ENCODE data around the gene DERA.
"Not testable (repeated sequence)": the region's sequence is repeated elsewhere in the genome, so short reads cannot be mapped to it uniquely, and the experiment has no call there.

The DERA gene

GRCh38 chr12:15931590-15932053, 20.5 kb downstream of the DERA start:
- Histone ChIP-seq H3K27me3 (ENCODE audit: control insufficient read depth in 5 of 5, insufficient read depth in 4 of 5, low read length in 5 of 5) (no peaks in the 10 kb centered on the region), H3K4me1 (ENCODE audit: control insufficient read depth in 5 of 5, insufficient read depth in 5 of 5, low read length in 5 of 5) (peaks cover 0 to 16% (median 12%) of the 10 kb centered on the region in 5 donors), H3K4me3 (ENCODE audit: low read depth in 1 of 5, low read length in 5 of 5) (no peak overlapping the region), H3K36me3 (ENCODE audit: control insufficient read depth in 5 of 5, insufficient read depth in 5 of 5, low read length in 5 of 5) (no peaks in the 10 kb centered on the region), H3K9me3 (ENCODE audit: control insufficient read depth in 5 of 5, low read length in 5 of 5) (no peaks in the 10 kb centered on the region), H3K27ac (ENCODE audit: low read depth, low read length) (no peak overlapping the region), H3K9ac (ENCODE audit: low read length in 5 of 5) (no peak overlapping the region)

DNA sequence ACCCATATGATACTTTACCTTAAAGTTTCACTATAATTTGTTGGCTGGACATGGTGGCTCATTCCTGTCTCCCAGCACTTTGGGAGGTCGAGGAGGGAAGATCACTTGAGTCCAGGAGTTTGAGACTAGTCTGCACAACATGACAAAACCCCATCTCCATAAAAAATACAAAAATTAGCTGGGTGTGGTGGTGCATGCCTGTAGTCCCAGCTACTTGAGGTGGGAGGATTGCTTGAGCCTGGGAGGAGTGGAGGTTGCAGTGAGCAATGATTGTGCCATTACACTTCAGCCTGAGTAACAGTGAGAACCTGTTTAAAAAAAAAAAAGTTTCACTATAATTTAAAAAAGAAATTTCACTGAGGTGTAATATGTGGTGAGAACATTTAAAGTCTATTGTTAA, 21.2 kb downstream of the DERA start:
- no peak overlapping the region for H3K4me3 ChIP-seq (ENCODE audit: low read depth in 1 of 5, low read length in 5 of 5)
- no peak overlapping the region for H3K27ac ChIP-seq (ENCODE audit: low read depth, low read length)
- no peaks in the 10 kb centered on the region for H3K36me3 ChIP-seq (ENCODE audit: control insufficient read depth in 5 of 5, insufficient read depth in 5 of 5, low read length in 5 of 5)
- H3K9ac ChIP-seq (ENCODE audit: low read length in 5 of 5): no peak overlapping the region
- H3K4me1 ChIP-seq (ENCODE audit: control insufficient read depth in 5 of 5, insufficient read depth in 5 of 5, low read length in 5 of 5): peaks cover 0 to 16% (median 12%) of the 10 kb centered on the region in 5 donors
- H3K9me3 ChIP-seq (ENCODE audit: control insufficient read depth in 5 of 5, low read length in 5 of 5): no peaks in the 10 kb centered on the region
- H3K27me3 ChIP-seq (ENCODE audit: control insufficient read depth in 5 of 5, insufficient read depth in 4 of 5, low read length in 5 of 5): no peaks in the 10 kb centered on the region

- H3K9me3 ChIP-seq (ENCODE audit: control insufficient read depth in 5 of 5, low read length in 5 of 5): no peaks in the 10 kb centered on the region
- no peaks in the 10 kb centered on the region for H3K36me3 ChIP-seq (ENCODE audit: control insufficient read depth in 5 of 5, insufficient read depth in 5 of 5, low read length in 5 of 5)
- no peaks in the 10 kb centered on the region for H3K27me3 ChIP-seq (ENCODE audit: control insufficient read depth in 5 of 5, insufficient read depth in 4 of 5, low read length in 5 of 5)
- no peak overlapping the region for H3K9ac ChIP-seq (ENCODE audit: low read length in 5 of 5)
- no peak overlapping the region for H3K27ac ChIP-seq (ENCODE audit: low read depth, low read length)
- peaks cover 0 to 16% (median 12%) of the 10 kb centered on the region in 5 donors for H3K4me1 ChIP-seq (ENCODE audit: control insufficient read depth in 5 of 5, insufficient read depth in 5 of 5, low read length in 5 of 5)
- H3K4me3 ChIP-seq (ENCODE audit: low read depth in 1 of 5, low read length in 5 of 5): no peak overlapping the region
Measured at GRCh38 chr12:15932971-15933370, 21.8 kb downstream of the DERA start.

GRCh38 chr12:15933751-15934150, 22.6 kb downstream of the DERA start:
- peaks cover 0 to under 1% (median under 1%) of the 10 kb centered on the region in 5 donors for H3K9me3 ChIP-seq (ENCODE audit: control insufficient read depth in 5 of 5, low read length in 5 of 5)
- peaks cover 0 to 10% (median 6%) of the 10 kb centered on the region in 5 donors for H3K4me1 ChIP-seq (ENCODE audit: control insufficient read depth in 5 of 5, insufficient read depth in 5 of 5, low read length in 5 of 5)
- no peak overlapping the region for H3K9ac ChIP-seq (ENCODE audit: low read length in 5 of 5)
- no peak overlapping the region for H3K27ac ChIP-seq (ENCODE audit: low read depth, low read length)
- no peak overlapping the region for H3K4me3 ChIP-seq (ENCODE audit: low read depth in 1 of 5, low read length in 5 of 5)
- peaks cover 0 to under 1% (median 0%) of the 10 kb centered on the region in 5 donors for H3K36me3 ChIP-seq (ENCODE audit: control insufficient read depth in 5 of 5, insufficient read depth in 5 of 5, low read length in 5 of 5)
- no peaks in the 10 kb centered on the region for H3K27me3 ChIP-seq (ENCODE audit: control insufficient read depth in 5 of 5, insufficient read depth in 4 of 5, low read length in 5 of 5)

GRCh38 chr12:15936751-15937150, 25.6 kb downstream of the DERA start:
- H3K4me3 ChIP-seq (ENCODE audit: low read depth in 1 of 5, low read length in 5 of 5): no peak overlapping the region
- H3K27ac ChIP-seq (ENCODE audit: low read depth, low read length): no peak overlapping the region
- H3K9ac ChIP-seq (ENCODE audit: low read length in 5 of 5): no peak overlapping the region

DNA sequence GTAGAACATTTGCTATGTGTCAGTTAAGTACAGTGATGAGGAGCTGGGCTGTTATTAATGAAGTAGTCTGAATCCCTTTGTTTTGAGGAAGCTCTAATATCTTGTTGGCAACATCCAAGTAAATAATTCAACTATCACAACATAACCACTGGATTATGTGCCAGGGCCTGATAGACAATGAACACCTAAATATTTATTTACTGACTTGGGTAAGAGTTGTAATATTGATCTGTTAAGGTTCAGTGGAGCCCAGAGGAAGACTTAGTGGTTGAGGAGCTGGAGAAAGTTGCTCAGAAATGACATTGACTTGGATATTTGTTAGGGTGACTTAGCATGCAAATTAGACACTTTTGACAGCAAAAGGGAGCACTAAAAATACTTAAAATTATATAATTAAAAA, 26.8 kb downstream of the DERA start:
- H3K9me3 ChIP-seq (ENCODE audit: control insufficient read depth in 5 of 5, low read length in 5 of 5): peaks cover 0 to 6% (median 5%) of the 10 kb centered on the region in 5 donors
- H3K27ac ChIP-seq (ENCODE audit: low read depth, low read length): no peak overlapping the region
- H3K36me3 ChIP-seq (ENCODE audit: control insufficient read depth in 5 of 5, insufficient read depth in 5 of 5, low read length in 5 of 5): peaks cover 0 to 4% (median 0%) of the 10 kb centered on the region in 5 donors

More at GRCh38 chr12:15936751-15937150, 25.6 kb downstream of the DERA start:
- Histone ChIP-seq H3K27me3 (ENCODE audit: control insufficient read depth in 5 of 5, insufficient read depth in 4 of 5, low read length in 5 of 5) (no peaks in the 10 kb centered on the region), H3K36me3 (ENCODE audit: control insufficient read depth in 5 of 5, insufficient read depth in 5 of 5, low read length in 5 of 5) (peaks cover 0 to 4% (median 0%) of the 10 kb centered on the region in 5 donors), H3K9me3 (ENCODE audit: control insufficient read depth in 5 of 5, low read length in 5 of 5) (peaks cover 0 to 6% (median 5%) of the 10 kb centered on the region in 5 donors), H3K4me1 (ENCODE audit: control insufficient read depth in 5 of 5, insufficient read depth in 5 of 5, low read length in 5 of 5) (peaks cover 0 to 3% (median 0%) of the 10 kb centered on the region in 5 donors)

DNA sequence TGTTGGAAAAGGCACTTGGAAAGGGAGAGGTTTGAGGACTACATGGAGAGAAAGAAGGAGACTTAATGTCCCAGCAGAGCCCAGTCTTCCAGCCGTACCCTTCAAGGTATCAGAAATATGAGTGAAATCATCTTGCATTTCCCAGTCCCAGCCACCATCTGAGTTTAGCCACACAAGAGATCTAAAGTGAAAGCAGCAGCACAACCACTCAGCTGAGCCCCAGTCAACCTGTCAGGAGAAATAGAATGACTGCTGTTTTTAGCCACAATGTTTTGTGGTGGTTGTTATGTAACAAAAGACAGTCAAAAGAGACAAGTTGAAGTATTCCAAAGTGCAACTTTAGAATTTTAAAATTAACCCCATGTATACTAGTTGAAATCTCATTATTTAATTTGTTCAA, 28.0 kb downstream of the DERA start:
- H3K9ac ChIP-seq (ENCODE audit: low read length in 5 of 5): no peak overlapping the region
- H3K27me3 ChIP-seq (ENCODE audit: control insufficient read depth in 5 of 5, insufficient read depth in 4 of 5, low read length in 5 of 5): no peaks in the 10 kb centered on the region
- no peak overlapping the region for H3K27ac ChIP-seq (ENCODE audit: low read depth, low read length)
- H3K4me1 ChIP-seq (ENCODE audit: control insufficient read depth in 5 of 5, insufficient read depth in 5 of 5, low read length in 5 of 5): no peaks in the 10 kb centered on the region
- H3K9me3 ChIP-seq (ENCODE audit: control insufficient read depth in 5 of 5, low read length in 5 of 5): peaks cover 0 to 6% (median 5%) of the 10 kb centered on the region in 5 donors
- H3K36me3 ChIP-seq (ENCODE audit: control insufficient read depth in 5 of 5, insufficient read depth in 5 of 5, low read length in 5 of 5): peaks cover 0 to 4% (median 0%) of the 10 kb centered on the region in 5 donors
- peak overlapping the region in 1 of 5 donors; percentile 31 for H3K4me3 ChIP-seq (ENCODE audit: low read depth in 1 of 5, low read length in 5 of 5)

More for the DNA sequence above, 26.8 kb downstream of the DERA start:
- H3K27me3 ChIP-seq (ENCODE audit: control insufficient read depth in 5 of 5, insufficient read depth in 4 of 5, low read length in 5 of 5): no peaks in the 10 kb centered on the region
- no peaks in the 10 kb centered on the region for H3K4me1 ChIP-seq (ENCODE audit: control insufficient read depth in 5 of 5, insufficient read depth in 5 of 5, low read length in 5 of 5)
- no peak overlapping the region for H3K9ac ChIP-seq (ENCODE audit: low read length in 5 of 5)
- no peak overlapping the region for H3K4me3 ChIP-seq (ENCODE audit: low read depth in 1 of 5, low read length in 5 of 5)

DNA sequence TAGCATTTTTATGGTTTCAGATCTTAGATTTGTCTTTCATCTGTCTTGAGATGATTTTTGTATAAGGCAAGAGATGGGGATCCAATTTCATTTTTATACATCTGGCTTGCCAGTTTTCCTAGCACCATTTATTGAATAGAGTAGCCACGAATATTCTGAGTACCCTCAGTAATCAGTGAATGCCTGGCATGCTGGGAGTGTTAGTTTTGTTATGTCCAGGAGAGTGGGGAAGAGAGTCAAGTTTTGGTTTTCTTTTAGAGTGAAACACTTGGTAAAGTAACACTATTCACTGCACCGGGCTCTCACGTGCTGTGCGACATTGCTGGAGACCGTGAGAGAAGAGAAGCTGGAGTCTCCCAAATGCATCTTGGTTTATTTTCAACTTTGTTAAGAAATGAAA, 31.3 kb downstream of the DERA start:
- Histone ChIP-seq H3K4me3 (ENCODE audit: low read depth in 1 of 5, low read length in 5 of 5) (no peak overlapping the region), H3K36me3 (ENCODE audit: control insufficient read depth in 5 of 5, insufficient read depth in 5 of 5, low read length in 5 of 5) (peaks cover 0 to 4% (median 0%) of the 10 kb centered on the region in 5 donors), H3K9me3 (ENCODE audit: control insufficient read depth in 5 of 5, low read length in 5 of 5) (peaks cover 0 to 6% (median 5%) of the 10 kb centered on the region in 5 donors), H3K9ac (ENCODE audit: low read length in 5 of 5) (no peak overlapping the region), H3K27ac (ENCODE audit: low read depth, low read length) (no peak overlapping the region), H3K4me1 (ENCODE audit: control insufficient read depth in 5 of 5, insufficient read depth in 5 of 5, low read length in 5 of 5) (no peaks in the 10 kb centered on the region), H3K27me3 (ENCODE audit: control insufficient read depth in 5 of 5, insufficient read depth in 4 of 5, low read length in 5 of 5) (no peaks in the 10 kb centered on the region)

DNA sequence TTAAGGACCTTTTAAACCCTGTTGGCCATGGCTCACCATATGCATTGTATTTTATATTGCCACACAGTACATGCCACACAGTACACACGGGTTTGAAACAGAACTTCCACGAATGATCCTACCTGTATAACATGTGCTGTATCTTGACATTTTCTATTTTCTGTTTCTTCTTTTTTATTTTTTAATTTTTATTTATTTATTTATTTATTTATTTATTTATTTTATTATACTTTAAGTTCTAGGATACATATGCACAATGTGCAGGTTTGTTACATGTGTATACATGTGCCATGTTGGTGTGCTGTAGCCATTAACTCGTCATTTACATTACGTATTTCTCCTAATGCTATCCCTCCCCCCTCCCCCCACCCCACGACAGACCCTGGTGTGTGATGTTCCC, 32.4 kb downstream of the DERA start:
- not testable (repeated sequence) for H3K4me3 ChIP-seq (ENCODE audit: low read depth in 1 of 5, low read length in 5 of 5); H3K4me1 ChIP-seq (ENCODE audit: control insufficient read depth in 5 of 5, insufficient read depth in 5 of 5, low read length in 5 of 5)

GRCh38 chr12:15948461-15948860, 37.3 kb downstream of the DERA start:
- H3K4me1 ChIP-seq (ENCODE audit: control insufficient read depth in 5 of 5, insufficient read depth in 5 of 5, low read length in 5 of 5); H3K36me3 ChIP-seq (ENCODE audit: control insufficient read depth in 5 of 5, insufficient read depth in 5 of 5, low read length in 5 of 5); H3K9ac ChIP-seq (ENCODE audit: low read length in 5 of 5); H3K27ac ChIP-seq (ENCODE audit: low read depth, low read length); H3K27me3 ChIP-seq (ENCODE audit: control insufficient read depth in 5 of 5, insufficient read depth in 4 of 5, low read length in 5 of 5); H3K9me3 ChIP-seq (ENCODE audit: control insufficient read depth in 5 of 5, low read length in 5 of 5); H3K4me3 ChIP-seq (ENCODE audit: low read depth in 1 of 5, low read length in 5 of 5): not testable (repeated sequence)

More for the DNA sequence above, 32.4 kb downstream of the DERA start:
- H3K9me3 ChIP-seq (ENCODE audit: control insufficient read depth in 5 of 5, low read length in 5 of 5); H3K9ac ChIP-seq (ENCODE audit: low read length in 5 of 5); H3K36me3 ChIP-seq (ENCODE audit: control insufficient read depth in 5 of 5, insufficient read depth in 5 of 5, low read length in 5 of 5); H3K27ac ChIP-seq (ENCODE audit: low read depth, low read length); H3K27me3 ChIP-seq (ENCODE audit: control insufficient read depth in 5 of 5, insufficient read depth in 4 of 5, low read length in 5 of 5): not testable (repeated sequence)

Measured in subcutaneous abdominal adipose tissue (tissue), 5 donors.